ENCODE data around the gene CFAP221. TPM values are rescaled to one million over a fixed set of nuclear protein-coding genes. Genes with fewer than 3 reads are reported as not detected.

Gene CFAP221
- total RNA-seq, 1 experiment from 2014 or later: 1.6 TPM

DNA sequence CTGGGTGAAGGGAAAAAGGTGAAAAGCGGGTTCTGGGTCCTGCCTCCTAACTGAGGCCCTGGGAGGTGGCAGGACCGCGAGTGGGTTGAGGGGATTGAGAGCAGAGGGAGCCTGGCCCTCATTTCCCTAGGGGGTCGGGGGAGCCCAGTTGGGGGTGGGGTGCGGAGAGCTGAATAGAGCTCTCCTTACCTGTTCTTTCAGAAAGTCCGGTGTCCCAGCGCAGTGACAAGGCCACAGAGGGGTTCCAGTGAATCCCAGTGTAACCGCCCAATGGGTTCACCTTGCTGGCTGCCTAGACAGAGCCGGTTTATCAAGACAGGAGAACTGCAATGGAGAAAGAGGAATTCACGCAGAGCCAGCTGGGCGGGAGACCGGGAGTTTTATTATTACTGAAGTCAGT, 157.1 kb downstream of the CFAP221 start:
- DNase-seq (ENCODE audit: low read depth): no peak
- in situ Hi-C loops (cut with HindIII; ENCODE audit: low pct_unique_long_range_greater_than_20kb, low sequenced_read_pairs): no loop called here

DNA sequence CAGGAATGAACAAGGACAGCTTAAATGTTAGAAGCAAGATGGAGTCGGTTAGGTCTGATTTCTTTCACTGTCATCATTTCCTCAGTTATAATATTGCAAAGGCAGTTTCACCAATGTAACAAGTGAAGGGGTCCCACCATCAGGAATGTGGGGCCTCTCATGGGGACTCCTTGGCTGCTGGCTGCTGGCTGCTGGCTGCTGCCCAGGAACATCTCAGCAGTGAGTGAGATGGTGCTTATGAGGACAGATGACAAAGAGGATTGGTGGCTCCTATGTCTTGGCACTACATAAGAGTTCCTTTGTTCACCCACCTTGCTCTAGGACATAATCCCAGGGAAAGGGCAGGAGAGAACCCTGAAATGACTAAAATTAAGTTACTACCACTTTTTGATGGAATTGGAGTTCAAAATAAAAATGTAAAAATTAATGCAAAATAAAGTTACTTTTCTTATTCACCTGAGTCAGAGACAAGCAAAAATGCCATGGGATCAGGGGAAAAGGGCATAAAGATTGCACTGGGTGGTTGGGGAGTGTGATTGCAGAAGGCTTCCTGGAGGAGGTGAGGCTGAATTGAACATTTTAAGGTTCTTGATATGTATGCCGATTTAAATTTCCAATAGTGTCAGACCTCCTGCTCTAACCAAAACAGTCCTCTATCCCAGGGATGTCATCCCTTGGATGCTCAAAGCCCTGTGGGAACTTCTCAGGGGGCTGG, 158.1 kb downstream of the CFAP221 start:
- in situ Hi-C loops (cut with HindIII; ENCODE audit: low pct_unique_long_range_greater_than_20kb, low sequenced_read_pairs): no loop called here
- no peak for DNase-seq (ENCODE audit: low read depth)

DNA sequence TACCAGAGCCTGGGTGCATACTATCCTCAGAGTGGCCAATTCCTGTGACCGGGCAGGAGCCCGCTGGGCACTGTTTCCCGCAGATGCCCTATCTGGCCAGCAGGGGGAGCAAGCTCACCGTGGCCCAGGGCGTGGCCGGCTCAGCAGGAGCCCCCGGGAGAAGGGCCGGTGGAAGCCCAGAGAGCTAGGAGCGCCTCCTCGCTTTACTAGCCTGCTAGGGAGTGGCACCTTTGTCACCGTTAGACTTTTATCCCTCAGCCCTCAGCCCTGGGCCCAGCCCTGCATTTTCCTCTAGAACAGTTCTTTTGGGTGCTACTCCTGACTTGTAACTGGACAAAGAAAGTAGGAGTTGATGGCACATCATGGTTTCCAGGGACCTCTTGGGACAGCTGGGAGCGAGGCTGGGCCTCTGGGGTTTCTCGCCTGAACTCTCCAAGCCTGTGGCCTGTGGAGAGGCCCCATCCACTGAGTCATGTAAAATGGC, 158.7 kb downstream of the CFAP221 start:
- in situ Hi-C loops (cut with HindIII; ENCODE audit: low pct_unique_long_range_greater_than_20kb, low sequenced_read_pairs): no loop called here
- peak; percentile 61 for DNase-seq (ENCODE audit: low read depth)

DNA sequence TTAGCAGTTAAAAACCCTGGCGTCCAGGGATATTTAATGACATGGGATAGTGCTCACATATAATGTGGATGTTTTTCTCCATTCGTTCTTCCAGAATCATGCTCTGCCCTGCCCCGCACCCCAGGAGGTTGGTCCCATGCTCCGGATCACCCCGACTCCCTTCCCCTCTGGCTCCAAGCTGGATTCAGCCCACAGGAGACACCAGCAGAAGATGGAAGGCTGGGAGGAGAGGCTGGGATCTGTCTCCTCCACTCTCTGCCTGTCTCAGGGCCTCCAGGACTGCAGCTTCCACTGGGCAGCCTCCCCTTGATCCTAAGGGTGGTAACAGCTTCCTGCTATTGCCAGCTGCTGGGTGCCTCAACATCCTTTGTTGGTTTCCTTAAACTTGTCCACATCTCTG, 159.3 kb downstream of the CFAP221 start:
- in situ Hi-C loops (cut with HindIII; ENCODE audit: low pct_unique_long_range_greater_than_20kb, low sequenced_read_pairs): no loop called here
- DNase-seq (ENCODE audit: low read depth): no peak

DNA sequence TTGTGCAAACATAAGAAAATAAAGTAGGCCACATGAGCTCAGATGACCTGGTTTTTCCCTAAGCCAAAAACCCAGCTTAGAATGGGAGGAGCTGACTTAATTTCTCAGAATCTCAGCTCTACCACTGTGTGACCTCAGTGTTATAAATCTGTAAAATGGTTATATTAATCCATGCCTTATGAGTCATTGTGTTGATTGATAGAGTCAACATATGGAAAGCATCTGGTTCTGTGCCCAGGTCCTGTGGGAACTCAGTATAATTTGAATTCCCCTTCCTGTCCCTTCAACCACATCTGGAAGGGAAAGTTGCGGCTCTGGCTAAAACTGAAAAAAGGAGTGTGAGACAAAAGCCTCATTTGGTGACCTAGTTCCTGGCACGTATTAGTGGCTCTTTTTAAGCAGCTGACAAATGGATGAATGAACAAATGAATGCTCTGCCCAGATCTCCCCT, 160.4 kb downstream of the CFAP221 start:
- in situ Hi-C loops (cut with HindIII; ENCODE audit: low pct_unique_long_range_greater_than_20kb, low sequenced_read_pairs): no loop called here
- no peak for DNase-seq (ENCODE audit: low read depth)

DNA sequence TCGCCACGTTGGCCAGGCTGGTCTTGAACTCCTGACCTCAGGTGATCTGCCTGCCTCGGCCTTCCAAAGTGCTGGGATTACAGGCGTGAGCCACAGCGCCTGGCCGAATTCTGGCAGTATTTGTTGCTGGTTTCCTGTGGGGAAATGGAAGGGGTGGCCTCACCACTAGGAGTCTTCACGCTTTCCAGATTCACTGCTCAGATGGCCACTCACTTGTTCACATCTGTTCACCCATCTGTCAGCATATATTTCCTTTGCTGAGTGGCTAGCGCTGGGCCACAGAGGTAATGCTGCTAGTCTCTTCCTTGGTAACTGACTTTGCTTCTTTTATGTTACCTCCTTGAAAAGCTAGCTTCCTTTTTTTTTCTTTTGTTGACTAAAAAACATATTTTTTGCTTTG, 162.0 kb downstream of the CFAP221 start:
- DNase-seq (ENCODE audit: low read depth): no peak
- in situ Hi-C loops (cut with HindIII; ENCODE audit: low pct_unique_long_range_greater_than_20kb, low sequenced_read_pairs): no loop called here

Other genes starting within 250 kb of the CFAP221 start
- 16.3 and 20.8 TPM in 2 replicates for gene C2orf76, start 177.6 kb upstream of the CFAP221 start, total RNA-seq (2014; rRNA removed; shearing (Covaris generic); ENCODE audit: low replicate concordance)
- 104 and 107 TPM in 2 replicates for gene DBI, start 177.5 kb upstream of the CFAP221 start, total RNA-seq (2014; rRNA removed; shearing (Covaris generic); ENCODE audit: low replicate concordance)
- gene TMEM37, start 112.6 kb upstream of the CFAP221 start, total RNA-seq (2014; rRNA removed; shearing (Covaris generic); ENCODE audit: low replicate concordance): 0.10 and 3.5 TPM in 2 replicates
- not detected in 2 replicates for gene SCTR, start 20.0 kb upstream of the CFAP221 start, total RNA-seq (2014; rRNA removed; shearing (Covaris generic); ENCODE audit: low replicate concordance)
- gene TMEM177, start 134.8 kb downstream of the CFAP221 start, total RNA-seq (2014; rRNA removed; shearing (Covaris generic); ENCODE audit: low replicate concordance): 23.1 and 29.1 TPM in 2 replicates
- 6.4 and 11.3 TPM in 2 replicates for gene PTPN4, start 215.5 kb downstream of the CFAP221 start, total RNA-seq (2014; rRNA removed; shearing (Covaris generic); ENCODE audit: low replicate concordance)

All from Caki2 (cell line).